B cell (primary cell): ENCODE data around the gene ERC1.

ENCODE experiments used
- CTCF ChIP-seq: fragments of 200-600 bp; IDR thresholded peaks from one replicate; pipeline ENCODE4 v1.8.0; 2022; ENCODE audit warnings: antibody characterized with exemption, mild to moderate bottlenecking
- EZH2 ChIP-seq: IDR thresholded peaks from 2 replicates; pipeline ENCODE4 v1.6.1; 2012; ENCODE audit warnings: borderline replicate concordance, low read depth, mild to moderate bottlenecking, moderate library complexity, low read length; ENCODE audit not compliant: insufficient read depth, poor library complexity, severe bottlenecking

- no peak for TF ChIP-seq CTCF
- TF ChIP-seq EZH2, result no peak
Observed at GRCh38 chr12:1252758-1253157, 261.7 kb downstream of the ERC1 start.
